ENCODE data around the gene OR10J1.

DNA sequence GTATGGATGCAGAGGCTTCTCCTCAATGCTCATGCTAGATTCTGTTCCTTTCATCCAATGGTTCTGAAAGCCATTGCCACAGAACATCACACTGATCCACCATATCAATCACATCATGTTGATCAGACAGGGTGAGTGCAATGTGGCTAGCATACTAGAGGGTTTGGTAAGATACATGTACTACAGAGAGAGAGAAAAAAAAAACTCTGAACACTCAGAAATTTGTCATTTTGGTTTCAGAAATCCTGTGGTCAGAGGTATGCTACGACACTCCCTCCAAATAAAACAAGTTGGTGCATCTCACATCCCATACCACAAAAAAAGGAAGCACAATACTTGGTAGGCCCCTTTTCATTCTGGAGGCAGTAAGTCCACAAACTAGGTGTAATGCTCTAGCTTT, 35.4 kb downstream of the OR10J1 start:
- no peak for TF ChIP-seq POLR2AphosphoS5 (IDR thresholded peaks at IDR 0.05)
- TF ChIP-seq CTCF (IDR thresholded peaks at IDR 0.05), result no peak

All from gastroesophageal sphincter (tissue), 3 donors.